Testis (tissue), 3 donors: Measurements from ENCODE around the gene PROK1. TPM values are rescaled to one million over a fixed set of nuclear protein-coding genes. Genes with fewer than 3 reads are reported as not detected.
"Not testable (repeated sequence)": the region's sequence is repeated elsewhere in the genome, so short reads cannot be mapped to it uniquely, and the experiment has no call there.

ENCODE experiments used
- DNase-seq: peaks from one replicate; pipeline ENCODE4 v3.0.0-alpha.2; 2019
- H3K27ac ChIP-seq, 2 donors: fragments of 200-600 bp; sonication (generic); one replicate each; pipeline ENCODE4 v1.5.1; 2019
- H3K27me3 ChIP-seq: fragments of 200-600 bp; sonication (generic); one replicate; pipeline ENCODE4 v1.5.1; 2019
- H3K36me3 ChIP-seq: fragments of 200-600 bp; sonication (generic); one replicate; pipeline ENCODE4 v1.5.1; 2017; ENCODE audit warnings: low read depth; ENCODE audit errors: missing control alignments
- H3K4me1 ChIP-seq: fragments of 200-600 bp; sonication (generic); one replicate; pipeline ENCODE4 v1.5.1; 2019
- H3K4me3 ChIP-seq, 2 donors: fragments of 200-600 bp; sonication (generic); one replicate each; pipeline ENCODE4 v1.5.1; 2017 to 2019
- H3K9me3 ChIP-seq: fragments of 200-600 bp; sonication (generic); one replicate; pipeline ENCODE4 v1.5.1; 2017
- CTCF ChIP-seq, 3 experiments: fragments of 450-650 bp in 2 of 3; fragments of 200-600 bp in 1 of 3; sonication (generic) in 1 of 3; IDR thresholded peaks; one replicate each; pipeline ENCODE4 v1.5.1; 2016 to 2019; ENCODE audit warnings: antibody characterized with exemption in 3 of 3, mild to moderate bottlenecking in 2 of 3, moderate library complexity in 1 of 3
- POLR2A ChIP-seq: fragments of 450-650 bp; IDR thresholded peaks from one replicate; pipeline ENCODE4 v1.6.1; 2017; ENCODE audit warnings: antibody characterized with exemption, mild to moderate bottlenecking, moderate library complexity
- WGBS, 2 donors: methylation state at CpG; one replicate each; pipeline ENCODE4 v1.1.5; 2018; 5-methylcytosine and 5-hydroxymethylcytosine counted together
- intact Hi-C: fragments of 100-400 bp; cut with DNase I; formaldehyde crosslinking; loops from one replicate; pipeline ENCODE4 v1.15.1; 2023; ENCODE audit warnings: low total_unique reads
- polyA plus RNA-seq: library from polyadenylated mRNA; stranded (reverse); fragments of 350-450 nt; fragmentation: Illumina TruSeq; extraction: RNeasy Lipid Tissue Mini Kit (QIAGEN cat#74804); gene quantifications from one replicate; pipeline ENCODE4 v1.2.3, GENCODE V29; 2014; ENCODE audit warnings: low read depth, low replicate concordance; ENCODE audit not compliant: insufficient read depth
- total RNA-seq, 2 donors: library from RNA; depleted of rRNA; stranded (reverse); fragments of >200 nt; gene quantifications; one replicate each; pipeline ENCODE4 v1.2.3, GENCODE V29; 2016

Gene PROK1
- total and polyA plus RNA-seq, 3 donors from 2014 or later: 50.4 to 85.5 (median 70.6) TPM

GRCh38 chr1:110433213-110433612 is 17.7 kb upstream of the PROK1 start:
- intact Hi-C loops: no loop called here
- DNase-seq: no peak
- no peaks in the 10 kb centered on the region for H3K9me3 ChIP-seq
- peaks cover 21% of the 10 kb centered on the region for H3K4me1 ChIP-seq
- no peak overlapping the region for H3K4me3 ChIP-seq
- H3K27me3 ChIP-seq: no peaks in the 10 kb centered on the region
- no peak overlapping the region for H3K27ac ChIP-seq
- no peaks in the 10 kb centered on the region for H3K36me3 ChIP-seq
- WGBS, 2 donors: 88 to 90% methylated on average over 2 of the region's 2 CpGs
- no peak for TF ChIP-seq POLR2A
- TF ChIP-seq CTCF (IDR thresholded peaks at IDR 0.05): no peak

GRCh38 chr1:110433803-110434202 is 17.1 kb upstream of the PROK1 start:
- DNase-seq: no peak
- H3K27ac ChIP-seq: no peak overlapping the region
- 55 to 57% methylated on average over 3 of the region's 3 CpGs for WGBS, 2 donors

GRCh38 chr1:110434946-110435345 is 16.0 kb upstream of the PROK1 start:
- H3K4me1 ChIP-seq: peaks cover 21% of the 10 kb centered on the region
- no peak overlapping the region for H3K4me3 ChIP-seq
- DNase-seq: peak; percentile 30
- intact Hi-C loops: no loop called here
- peak overlapping the region in 1 of 2 donors; percentile 84 for H3K27ac ChIP-seq
- H3K27me3 ChIP-seq: no peaks in the 10 kb centered on the region
- WGBS, 2 donors: 61% methylated on average over 3 of the region's 3 CpGs
- no peak for TF ChIP-seq CTCF (IDR thresholded peaks at IDR 0.05)
- H3K36me3 ChIP-seq: no peaks in the 10 kb centered on the region
- no peaks in the 10 kb centered on the region for H3K9me3 ChIP-seq

More at GRCh38 chr1:110433803-110434202, 17.1 kb upstream of the PROK1 start:
- Histone ChIP-seq H3K4me1 (peaks cover 21% of the 10 kb centered on the region), H3K27me3 (no peaks in the 10 kb centered on the region), H3K4me3 (no peak overlapping the region), H3K9me3 (no peaks in the 10 kb centered on the region), H3K36me3 (no peaks in the 10 kb centered on the region)
- intact Hi-C loops: no loop called here
- TF ChIP-seq POLR2A (no peak), CTCF (IDR thresholded peaks at IDR 0.05) (no peak)

- DNase-seq: peak; percentile 43
- TF ChIP-seq CTCF (IDR thresholded peaks at IDR 0.05) (no peak), POLR2A (no peak)
- Histone ChIP-seq H3K9me3 (no peaks in the 10 kb centered on the region), H3K4me1 (peaks cover 27% of the 10 kb centered on the region), H3K4me3 (no peak overlapping the region), H3K27me3 (no peaks in the 10 kb centered on the region), H3K36me3 (no peaks in the 10 kb centered on the region), H3K27ac (peak overlapping the region in 1 of 2 donors; percentile 84)
- 38 to 44% methylated on average over 7 of the region's 7 CpGs for WGBS, 2 donors
- intact Hi-C loops: no loop called here
Measured at GRCh38 chr1:110436635-110437034, 14.3 kb upstream of the PROK1 start.

GRCh38 chr1:110437645-110438299 is 13.2 kb upstream of the PROK1 start:
- Histone ChIP-seq H3K27ac (peak overlapping the region; percentile 4 to 84), H3K4me1 (peaks cover 27% of the 10 kb centered on the region)
- H3K9me3 ChIP-seq, DNase-seq, intact Hi-C loops, H3K36me3 ChIP-seq, H3K4me3 ChIP-seq, H3K27me3 ChIP-seq: not testable (repeated sequence)
- 83 to 88% methylated on average over 9 of the region's 9 CpGs for WGBS, 2 donors
